ENCODE measurements around the gene LGALSL. TPM values are rescaled to one million over a fixed set of nuclear protein-coding genes. Genes with fewer than 3 reads are reported as not detected.
A peak's percentile ranks its signal among the peaks of the same experiment; 100 is the strongest.

LGALSL gene
- total and polyA plus RNA-seq, 2 of the 13 experiments (the other 11 are each of a cell fraction or from before 2014, with no cell fraction given) = 15.4 to 20.0 TPM

DNA sequence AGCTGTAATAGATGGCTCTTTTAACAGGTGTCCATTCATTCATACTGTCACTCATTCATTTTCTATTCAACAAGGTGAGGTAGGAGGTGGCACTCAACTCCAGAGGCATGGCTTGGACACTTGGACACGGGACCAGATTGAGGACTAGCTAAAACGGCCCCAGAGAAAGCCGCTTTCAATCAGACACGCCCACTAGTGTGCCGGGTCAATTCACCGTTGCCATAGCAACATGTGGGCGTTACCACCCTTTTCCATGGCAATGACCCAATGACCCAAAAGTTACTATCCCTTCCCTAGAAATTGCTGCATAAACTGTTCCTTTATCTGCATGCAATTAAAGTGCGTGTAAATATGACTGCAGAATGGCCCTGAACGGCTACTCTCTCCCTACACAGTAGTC lies 49.2 kb upstream of the LGALSL start:
- Histone ChIP-seq H3K79me2 (ENCODE audit: insufficient read depth, low read length) (no peaks in the 10 kb centered on the region), H3K9ac (ENCODE audit: insufficient read depth, low read depth, low read length) (peak overlapping the region; percentile 45; the same call in 1 of the 2 replicates), H4K20me1 (ENCODE audit: insufficient read depth, low read length) (no peaks in the 10 kb centered on the region), H3K27ac (ENCODE audit: extremely low read length, insufficient read depth, low read length) (peak overlapping the region; percentile 45), H3K36me3 (replicated peaks in 1 of 2; ENCODE audit: control insufficient read depth in 1 of 2, insufficient read depth in 2 of 2, low read length in 2 of 2) (no peaks in the 10 kb centered on the region), H3K9me3 (ENCODE audit: low read length) (no peaks in the 10 kb centered on the region), H3K4me2 (ENCODE audit: low read depth, low read length) (peak overlapping the region; percentile 83), H3K4me3 (replicated peaks in 1 of 3; ENCODE audit: insufficient read depth in 1 of 3, low read depth in 2 of 3, low read length in 3 of 3) (peak overlapping the region in 2 of 3 experiments; percentile 46 to 59; a peak in 4 of 6 replicates), H3K4me1 (ENCODE audit: insufficient read depth, low read length) (peaks cover 72% of the 10 kb centered on the region), H2AFZ (ENCODE audit: low read length) (peak overlapping the region; percentile 80), H3K27me3 (ENCODE audit: control insufficient read depth in 1 of 2, insufficient read depth in 2 of 2, low read length in 2 of 2) (no peaks in the 10 kb centered on the region)
- ChIA-PET POLR2A (no interaction called here), CTCF (ENCODE audit: low intra/inter-chr PET ratio, low total read pairs) (no interaction called here)
- FAIRE-seq = no peak
- in situ Hi-C loops (cut with HindIII; ENCODE audit: extremely low pct_ligation_motif_present, low pct_unique_long_range_greater_than_20kb) (no loop called here), intact Hi-C loops (cut with micrococcal nuclease; ENCODE audit: unreplicated experiment) (loop anchor here (5.0 kb wide), 1 partner anchor 48 kb away; the partner anchor contains the start of gene LGALSL)
- DNase-seq (ENCODE audit: low spot score) = peak; percentile 31
- 40% methylated on average over 9 of the region's 9 CpGs for WGBS (ENCODE audit: low lambda C conversion rate)
- TF ChIP-seq RFX5 (IDR thresholded peaks at IDR 0.05; ENCODE audit: low read depth, low read length) (peak; percentile 38; the same call in 1 of the 2 replicates), EHMT2 (IDR thresholded peaks at IDR 0.05; ENCODE audit: borderline replicate concordance, low read depth, low read length) (0 out of 2 replicates have a peak, but pooled peaks have one; percentile 8), RFX3 (CRISPR knock-in tag; IDR thresholded peaks at IDR 0.05) (peak; percentile 83), ZNF724P (CRISPR knock-in tag; IDR thresholded peaks at IDR 0.05; ENCODE audit: borderline replicate concordance) (0 out of 2 replicates have a peak, but pooled peaks have one; percentile 12), RFX1 (IDR thresholded peaks at IDR 0.05) (peak; percentile 80), KMT2B (CRISPR knock-in tag; IDR thresholded peaks at IDR 0.05) (no peak), TIGD3 (CRISPR knock-in tag; IDR thresholded peaks at IDR 0.05; ENCODE audit: borderline replicate concordance) (0 out of 2 replicates have a peak, but pooled peaks have one; percentile 17), BHLHE40 (IDR thresholded peaks at IDR 0.05; ENCODE audit: low read length) (no peak)
- no TSS peak for BruUV-seq (replicated peaks)
- no peak for ATAC-seq
